HL-60 (cell line): ENCODE measurements around the gene TBX4.
"Not testable (repeated sequence)": the region's sequence is repeated elsewhere in the genome, so short reads cannot be mapped to it uniquely, and the experiment has no call there.

ENCODE experiments used
- DNase-seq, 2 experiments: peaks; one replicate each; pipeline ENCODE4 v3.0.0-alpha.2; 2010 to 2020; ENCODE audit warnings: low read depth in 1 of 2, low spot score in 1 of 2
- H3K27ac ChIP-seq: fragments of 250-450 bp; sonication (Bioruptor Pico); replicated peaks from 2 replicates; pipeline ENCODE4 v1.5.1; 2020; ENCODE audit warnings: mild to moderate bottlenecking, moderate library complexity
- H3K27me3 ChIP-seq: fragments of 250-450 bp; sonication (Bioruptor Pico); 2 replicates; pipeline ENCODE4 v1.5.1; 2021; ENCODE audit warnings: mild to moderate bottlenecking, moderate library complexity; ENCODE audit not compliant: insufficient read depth, poor library complexity, severe bottlenecking
- H3K4me3 ChIP-seq: replicated peaks from 2 replicates; pipeline ENCODE4 v1.5.1; 2011; ENCODE audit warnings: mild to moderate bottlenecking, control low read depth, low read length; ENCODE audit not compliant: insufficient read depth
- GABPA ChIP-seq: IDR thresholded peaks from 2 replicates; pipeline ENCODE4 v1.6.1; 2012; ENCODE audit warnings: low read depth
- POLR2AphosphoS5 ChIP-seq: IDR thresholded peaks from 2 replicates; pipeline ENCODE4 v1.6.1; 2012; ENCODE audit warnings: low read depth
- SPI1 ChIP-seq: IDR thresholded peaks from 2 replicates; pipeline ENCODE4 v1.6.1; 2012; ENCODE audit warnings: low read depth, mild to moderate bottlenecking, borderline replicate concordance
- TF ChIP-seq, protein P1 (sequence below): IDR thresholded peaks from one replicate; pipeline ENCODE4 v1.5.1; 2011; ENCODE audit warnings: low read length, control low read depth, inconsistent platforms; ENCODE audit not compliant: insufficient read depth
- TF ChIP-seq, protein P2 (sequence below): IDR thresholded peaks from 2 replicates; pipeline ENCODE4 v1.6.1; 2012; ENCODE audit warnings: low read depth; ENCODE audit not compliant: insufficient replicate concordance

TBX4 gene

DNA sequence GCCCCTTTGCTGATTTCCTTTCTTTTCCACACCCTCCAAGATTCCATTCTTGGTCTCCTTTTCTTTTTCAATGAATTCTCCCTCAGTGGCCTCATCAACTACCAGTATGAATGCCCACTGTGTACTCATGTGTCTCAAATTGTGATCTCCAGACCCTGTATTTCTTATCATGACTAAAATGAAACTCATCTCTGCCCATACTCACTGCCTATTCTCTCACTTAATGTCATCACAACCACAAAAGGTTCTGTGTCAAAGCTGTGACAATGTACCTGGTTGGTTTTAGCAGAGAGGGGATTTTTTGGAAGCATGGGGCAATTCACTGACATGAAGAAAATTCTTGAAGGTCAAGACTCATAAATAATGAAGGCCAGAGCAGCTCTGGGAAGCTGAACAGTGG, 11.5 kb upstream of the TBX4 start:
- Histone ChIP-seq H3K27ac (no peak overlapping the region), H3K27me3 (no peaks in the 10 kb centered on the region), H3K4me3 (no peak overlapping the region)
- TF ChIP-seq, protein P1, sequence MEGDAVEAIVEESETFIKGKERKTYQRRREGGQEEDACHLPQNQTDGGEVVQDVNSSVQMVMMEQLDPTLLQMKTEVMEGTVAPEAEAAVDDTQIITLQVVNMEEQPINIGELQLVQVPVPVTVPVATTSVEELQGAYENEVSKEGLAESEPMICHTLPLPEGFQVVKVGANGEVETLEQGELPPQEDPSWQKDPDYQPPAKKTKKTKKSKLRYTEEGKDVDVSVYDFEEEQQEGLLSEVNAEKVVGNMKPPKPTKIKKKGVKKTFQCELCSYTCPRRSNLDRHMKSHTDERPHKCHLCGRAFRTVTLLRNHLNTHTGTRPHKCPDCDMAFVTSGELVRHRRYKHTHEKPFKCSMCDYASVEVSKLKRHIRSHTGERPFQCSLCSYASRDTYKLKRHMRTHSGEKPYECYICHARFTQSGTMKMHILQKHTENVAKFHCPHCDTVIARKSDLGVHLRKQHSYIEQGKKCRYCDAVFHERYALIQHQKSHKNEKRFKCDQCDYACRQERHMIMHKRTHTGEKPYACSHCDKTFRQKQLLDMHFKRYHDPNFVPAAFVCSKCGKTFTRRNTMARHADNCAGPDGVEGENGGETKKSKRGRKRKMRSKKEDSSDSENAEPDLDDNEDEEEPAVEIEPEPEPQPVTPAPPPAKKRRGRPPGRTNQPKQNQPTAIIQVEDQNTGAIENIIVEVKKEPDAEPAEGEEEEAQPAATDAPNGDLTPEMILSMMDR: no peak
- TF ChIP-seq SPI1: no peak
- no peak for TF ChIP-seq GABPA
- DNase-seq: no peak

DNA sequence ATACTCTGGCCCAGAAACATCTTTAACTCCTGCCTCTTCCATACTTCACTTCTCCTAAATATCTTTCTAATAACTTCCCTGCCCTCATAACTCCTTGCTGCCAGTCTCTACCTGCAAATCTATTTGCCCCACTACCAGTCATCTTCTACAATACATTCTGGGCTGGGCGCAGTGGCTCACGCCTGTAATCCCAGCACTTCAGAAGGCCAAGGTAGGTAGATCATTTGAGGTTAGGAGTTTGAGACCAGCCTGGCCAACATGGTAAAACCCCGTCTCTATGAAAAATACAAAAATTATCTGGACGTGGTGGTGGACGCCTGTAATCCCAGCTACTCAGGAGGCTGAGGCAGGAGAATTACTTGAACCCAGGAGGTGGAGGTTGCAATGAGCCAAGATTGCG, 10.7 kb upstream of the TBX4 start:
- not testable (repeated sequence) for DNase-seq, H3K27ac ChIP-seq, H3K27me3 ChIP-seq, H3K4me3 ChIP-seq

DNA sequence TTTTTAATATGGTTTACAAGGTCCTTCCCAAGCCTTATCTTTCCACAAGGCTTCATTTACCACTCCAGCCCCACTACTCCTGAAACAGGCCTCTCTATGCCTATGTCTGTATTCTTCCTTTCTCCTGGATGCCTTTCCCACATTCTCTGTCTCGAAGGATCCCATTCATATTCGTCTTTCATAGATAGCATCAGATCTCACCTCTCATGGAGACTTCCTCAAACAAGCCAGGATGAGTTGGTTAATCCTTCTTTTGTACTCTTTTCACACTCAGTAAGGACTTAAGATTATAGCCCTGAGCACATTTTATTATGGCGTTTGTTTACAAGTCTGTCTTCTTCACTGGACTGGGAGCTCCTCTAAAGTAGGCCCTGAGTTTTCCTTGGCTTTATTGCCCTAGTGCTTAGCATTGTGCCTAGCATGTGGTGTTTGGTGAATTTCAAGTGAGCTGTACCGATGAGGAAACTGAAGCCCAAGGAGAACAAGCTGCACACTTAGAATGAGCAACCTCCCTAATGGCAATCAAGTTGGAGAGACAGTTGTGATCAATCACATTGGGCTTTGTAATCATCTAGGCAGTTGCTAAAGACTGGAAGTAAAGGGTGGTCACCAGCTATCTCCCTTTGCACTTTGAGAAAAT, 10.0 kb upstream of the TBX4 start:
- Histone ChIP-seq H3K4me3 (no peak overlapping the region), H3K27me3 (peaks cover 4% of the 10 kb centered on the region), H3K27ac (no peak overlapping the region)
- TF ChIP-seq GABPA: no peak
- TF ChIP-seq, protein P1: no peak
- TF ChIP-seq, protein P2, sequence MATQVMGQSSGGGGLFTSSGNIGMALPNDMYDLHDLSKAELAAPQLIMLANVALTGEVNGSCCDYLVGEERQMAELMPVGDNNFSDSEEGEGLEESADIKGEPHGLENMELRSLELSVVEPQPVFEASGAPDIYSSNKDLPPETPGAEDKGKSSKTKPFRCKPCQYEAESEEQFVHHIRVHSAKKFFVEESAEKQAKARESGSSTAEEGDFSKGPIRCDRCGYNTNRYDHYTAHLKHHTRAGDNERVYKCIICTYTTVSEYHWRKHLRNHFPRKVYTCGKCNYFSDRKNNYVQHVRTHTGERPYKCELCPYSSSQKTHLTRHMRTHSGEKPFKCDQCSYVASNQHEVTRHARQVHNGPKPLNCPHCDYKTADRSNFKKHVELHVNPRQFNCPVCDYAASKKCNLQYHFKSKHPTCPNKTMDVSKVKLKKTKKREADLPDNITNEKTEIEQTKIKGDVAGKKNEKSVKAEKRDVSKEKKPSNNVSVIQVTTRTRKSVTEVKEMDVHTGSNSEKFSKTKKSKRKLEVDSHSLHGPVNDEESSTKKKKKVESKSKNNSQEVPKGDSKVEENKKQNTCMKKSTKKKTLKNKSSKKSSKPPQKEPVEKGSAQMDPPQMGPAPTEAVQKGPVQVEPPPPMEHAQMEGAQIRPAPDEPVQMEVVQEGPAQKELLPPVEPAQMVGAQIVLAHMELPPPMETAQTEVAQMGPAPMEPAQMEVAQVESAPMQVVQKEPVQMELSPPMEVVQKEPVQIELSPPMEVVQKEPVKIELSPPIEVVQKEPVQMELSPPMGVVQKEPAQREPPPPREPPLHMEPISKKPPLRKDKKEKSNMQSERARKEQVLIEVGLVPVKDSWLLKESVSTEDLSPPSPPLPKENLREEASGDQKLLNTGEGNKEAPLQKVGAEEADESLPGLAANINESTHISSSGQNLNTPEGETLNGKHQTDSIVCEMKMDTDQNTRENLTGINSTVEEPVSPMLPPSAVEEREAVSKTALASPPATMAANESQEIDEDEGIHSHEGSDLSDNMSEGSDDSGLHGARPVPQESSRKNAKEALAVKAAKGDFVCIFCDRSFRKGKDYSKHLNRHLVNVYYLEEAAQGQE: no peak
- no peak for TF ChIP-seq SPI1
- TF ChIP-seq POLR2AphosphoS5: no peak
- no peak for DNase-seq

DNA sequence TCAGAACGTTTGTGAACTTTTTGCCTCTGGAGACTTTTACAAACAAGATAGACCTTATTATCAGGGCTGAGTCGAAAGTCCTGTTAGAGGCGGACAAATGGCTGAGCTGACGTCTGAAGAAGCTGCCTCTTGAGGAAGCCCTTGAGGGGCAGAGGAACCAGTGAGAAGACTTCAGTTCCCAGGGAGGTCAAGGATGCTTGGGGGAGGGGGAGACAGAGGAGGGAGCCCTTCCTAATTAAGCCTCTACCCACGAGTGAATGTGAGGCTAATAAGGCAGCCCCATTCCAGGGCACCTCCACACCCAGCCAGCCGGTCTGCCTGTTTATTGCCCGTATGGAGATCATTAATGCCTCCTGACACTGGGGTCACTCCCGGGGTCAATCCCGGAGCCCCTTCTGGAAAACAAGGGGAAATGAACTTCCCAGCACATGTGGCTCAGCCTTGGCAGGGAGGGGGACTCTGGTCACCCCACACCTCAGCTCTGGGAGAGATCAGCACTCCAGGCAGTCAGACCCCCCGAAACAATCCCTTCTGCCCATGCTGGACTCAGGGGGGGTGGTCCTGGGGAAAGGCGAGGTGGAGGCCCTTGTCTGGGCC, 9.2 kb upstream of the TBX4 start:
- Histone ChIP-seq H3K27me3 (peaks cover 6% of the 10 kb centered on the region), H3K4me3 (no peak overlapping the region), H3K27ac (no peak overlapping the region)
- DNase-seq: no peak
- TF ChIP-seq POLR2AphosphoS5 (no peak), SPI1 (no peak), GABPA (no peak)
- TF ChIP-seq, protein P1: no peak
- TF ChIP-seq, protein P2: no peak
